ENCODE results near the gene C22orf39. TPM values are rescaled to one million over a fixed set of nuclear protein-coding genes. Genes with fewer than 3 reads are reported as not detected.
A peak's percentile ranks its signal among the peaks of the same experiment; 100 is the strongest.

The C22orf39 gene
- total RNA-seq, 1 experiment from 2014 or later: 15.1 TPM

- no peak for DNase-seq (ENCODE audit: low spot score)
These were observed 16.5 kb downstream of the C22orf39 start for GRCh38 chr22:19430890-19431541.

DNA sequence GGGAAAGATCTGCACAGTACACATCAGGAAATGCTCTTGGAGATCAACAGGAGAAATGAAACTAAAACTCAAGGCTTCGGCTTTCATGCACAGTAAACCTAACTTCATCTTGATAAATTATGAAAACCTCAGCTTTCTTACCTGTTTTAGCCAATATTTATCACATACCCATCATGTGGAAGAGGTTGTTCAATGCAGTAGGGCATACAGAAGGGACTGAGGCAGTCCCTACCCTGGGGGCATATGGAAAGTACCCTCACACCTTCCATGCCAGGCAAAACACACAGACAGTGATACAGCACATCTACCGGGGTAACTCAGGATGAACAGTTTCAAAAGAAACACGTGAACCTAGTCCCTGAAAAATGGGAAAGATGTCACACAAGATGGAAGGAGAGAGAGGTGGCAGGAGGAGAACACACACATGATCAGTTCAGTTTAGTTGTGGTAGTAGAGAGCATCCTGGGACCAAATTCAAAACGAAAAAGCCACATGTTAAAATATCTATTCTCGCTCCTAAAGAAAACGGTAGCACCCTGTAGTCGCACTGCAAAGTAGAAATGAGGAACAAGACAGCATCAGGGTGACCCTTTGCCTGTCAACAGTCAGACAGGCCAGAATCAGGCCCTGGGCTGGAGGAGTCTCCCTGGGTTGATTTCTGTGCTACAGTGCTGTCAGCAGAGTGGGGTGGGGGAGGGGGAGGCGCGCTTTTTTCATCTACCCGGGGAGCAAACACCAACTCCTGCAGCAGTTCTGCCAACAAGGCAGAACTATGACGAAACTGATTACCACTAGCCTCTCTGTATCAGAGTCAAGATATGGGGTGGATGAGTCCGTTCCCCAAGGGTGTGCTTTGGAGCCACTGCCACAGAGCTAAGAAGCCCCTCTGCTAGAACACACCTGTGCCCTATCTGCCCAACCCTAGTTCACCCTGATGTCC, 17.3 kb downstream of the C22orf39 start:
- peak; percentile 11 for DNase-seq (ENCODE audit: low spot score)

DNA sequence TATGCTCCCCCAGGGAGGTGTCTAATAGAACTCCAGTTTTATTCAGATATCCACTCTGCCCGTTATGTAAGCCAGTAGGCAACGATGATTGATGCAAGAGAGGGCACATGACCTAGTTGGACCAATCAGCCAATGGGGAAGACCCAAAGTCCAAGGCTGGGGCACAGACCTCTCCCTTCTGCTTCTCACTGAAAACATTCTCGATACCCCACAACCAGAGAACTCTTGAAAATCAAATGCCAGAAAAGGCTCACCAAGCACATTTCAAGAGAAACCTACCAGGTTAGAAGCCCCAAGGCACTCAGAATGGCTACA, 23.4 kb downstream of the C22orf39 start:
- no peak for DNase-seq (ENCODE audit: low spot score)

DNA sequence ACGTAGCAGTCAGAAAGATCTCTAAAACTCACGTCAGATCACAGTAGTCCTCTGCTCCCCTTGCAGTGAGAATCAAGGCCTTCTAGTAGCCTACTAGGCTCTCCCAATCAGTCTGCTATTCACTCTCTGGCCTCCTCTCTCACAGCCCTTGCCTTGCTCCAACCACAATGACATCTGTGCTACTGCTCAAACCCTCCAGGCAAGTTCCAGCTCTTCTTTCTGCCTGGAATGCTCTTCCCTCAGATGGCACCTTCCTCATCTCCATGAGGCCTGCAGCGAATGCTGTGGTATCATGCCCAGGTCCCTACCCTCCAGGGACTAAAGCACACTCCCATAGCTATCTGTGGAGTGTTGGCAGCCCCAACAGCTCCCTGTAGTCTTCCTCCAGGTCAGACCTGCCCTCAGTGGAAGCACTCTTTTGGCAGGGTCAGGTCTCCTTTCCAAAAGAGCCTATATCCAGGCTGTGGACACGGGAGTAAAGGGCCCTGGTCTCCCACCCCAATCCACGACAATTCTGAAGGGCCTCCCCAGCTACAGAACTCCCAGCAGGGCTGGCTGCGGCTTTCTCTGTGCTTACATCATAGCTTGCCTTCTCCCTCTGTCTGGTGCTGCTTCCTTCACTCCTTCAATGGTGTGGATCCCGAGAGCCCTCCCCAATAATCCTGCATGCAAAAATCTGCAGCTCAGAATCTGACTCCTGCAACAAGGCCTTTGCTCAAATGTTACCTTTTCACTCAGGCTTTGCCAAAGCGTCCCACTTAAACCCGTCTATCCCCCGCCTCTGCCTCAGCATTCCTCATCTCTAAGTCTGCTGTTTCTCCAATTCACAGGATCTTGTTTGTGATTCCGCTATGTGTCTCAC, 24.8 kb downstream of the C22orf39 start:
- DNase-seq (ENCODE audit: low spot score): no peak

DNA sequence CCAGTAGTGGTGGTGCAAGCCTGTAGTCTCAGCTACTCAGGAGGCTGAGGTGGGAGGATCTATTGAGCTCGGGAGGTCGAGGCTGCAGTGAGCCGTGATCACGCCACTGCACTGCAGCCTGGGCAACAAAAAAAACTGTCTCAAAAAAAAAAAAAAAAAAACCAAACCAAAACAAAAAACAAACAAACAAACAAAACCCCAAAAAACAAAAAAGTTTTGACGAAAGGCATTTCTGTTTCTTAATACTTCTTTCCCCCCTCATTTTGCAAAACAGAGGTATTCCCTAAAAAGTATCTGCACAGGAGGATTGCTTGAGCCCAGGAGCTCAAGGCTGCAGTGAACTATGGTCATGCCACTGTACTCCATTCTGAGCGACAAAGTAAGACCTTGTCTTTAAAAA, 27.2 kb downstream of the C22orf39 start:
- no peak for DNase-seq (ENCODE audit: low spot score)

GRCh38 chr22:19419464-19420178, 27.9 kb downstream of the C22orf39 start:
- no peak for DNase-seq (ENCODE audit: low spot score)

DNA sequence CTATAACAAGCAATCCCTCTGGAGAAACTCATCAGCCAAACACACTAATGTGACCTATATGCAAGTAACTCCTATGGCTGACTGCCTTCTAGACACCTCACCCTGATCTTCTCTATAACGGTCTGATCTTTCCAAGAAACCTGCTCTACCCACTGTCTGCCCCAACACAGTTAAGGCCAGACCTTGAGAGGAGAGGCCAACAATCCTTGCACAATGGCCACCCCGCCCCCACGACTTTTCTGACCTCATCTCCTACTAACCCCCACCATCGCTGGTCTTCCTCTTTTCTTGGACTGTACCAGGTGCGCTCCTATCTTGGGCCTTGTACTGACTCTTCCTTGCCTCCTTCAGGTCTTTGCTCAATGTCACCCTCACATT, 28.4 kb downstream of the C22orf39 start:
- no peak for DNase-seq (ENCODE audit: low spot score)

DNA sequence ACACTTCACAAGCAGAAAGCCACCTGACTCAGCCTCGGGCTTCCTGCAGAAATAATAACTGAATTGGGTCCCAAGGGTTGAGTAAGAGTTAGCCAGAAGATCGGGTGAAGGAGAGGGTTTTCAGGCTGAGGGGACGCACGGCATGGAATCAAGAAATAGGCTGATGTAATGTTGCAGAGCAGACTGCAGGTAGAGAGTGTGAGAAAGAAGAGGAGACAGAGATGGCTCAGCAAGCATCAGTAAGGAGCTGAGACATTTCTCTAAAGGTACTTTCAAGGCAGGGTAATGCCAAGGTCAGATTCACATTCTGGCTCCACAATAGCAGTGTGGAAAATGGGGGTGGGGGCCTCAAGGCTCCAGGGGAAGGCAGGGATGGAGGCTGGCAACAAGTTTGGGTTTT, 34.6 kb downstream of the C22orf39 start:
- no peak for DNase-seq (ENCODE audit: low spot score)

GRCh38 chr22:19412478-19412877, 35.0 kb downstream of the C22orf39 start:
- DNase-seq (ENCODE audit: low spot score): no peak

- no peak for DNase-seq (ENCODE audit: low spot score)
These were observed 35.8 kb downstream of the C22orf39 start for GRCh38 chr22:19411690-19412045.

- no peak for DNase-seq (ENCODE audit: low spot score)
These were observed 36.4 kb downstream of the C22orf39 start for GRCh38 chr22:19410941-19411689.

DNA sequence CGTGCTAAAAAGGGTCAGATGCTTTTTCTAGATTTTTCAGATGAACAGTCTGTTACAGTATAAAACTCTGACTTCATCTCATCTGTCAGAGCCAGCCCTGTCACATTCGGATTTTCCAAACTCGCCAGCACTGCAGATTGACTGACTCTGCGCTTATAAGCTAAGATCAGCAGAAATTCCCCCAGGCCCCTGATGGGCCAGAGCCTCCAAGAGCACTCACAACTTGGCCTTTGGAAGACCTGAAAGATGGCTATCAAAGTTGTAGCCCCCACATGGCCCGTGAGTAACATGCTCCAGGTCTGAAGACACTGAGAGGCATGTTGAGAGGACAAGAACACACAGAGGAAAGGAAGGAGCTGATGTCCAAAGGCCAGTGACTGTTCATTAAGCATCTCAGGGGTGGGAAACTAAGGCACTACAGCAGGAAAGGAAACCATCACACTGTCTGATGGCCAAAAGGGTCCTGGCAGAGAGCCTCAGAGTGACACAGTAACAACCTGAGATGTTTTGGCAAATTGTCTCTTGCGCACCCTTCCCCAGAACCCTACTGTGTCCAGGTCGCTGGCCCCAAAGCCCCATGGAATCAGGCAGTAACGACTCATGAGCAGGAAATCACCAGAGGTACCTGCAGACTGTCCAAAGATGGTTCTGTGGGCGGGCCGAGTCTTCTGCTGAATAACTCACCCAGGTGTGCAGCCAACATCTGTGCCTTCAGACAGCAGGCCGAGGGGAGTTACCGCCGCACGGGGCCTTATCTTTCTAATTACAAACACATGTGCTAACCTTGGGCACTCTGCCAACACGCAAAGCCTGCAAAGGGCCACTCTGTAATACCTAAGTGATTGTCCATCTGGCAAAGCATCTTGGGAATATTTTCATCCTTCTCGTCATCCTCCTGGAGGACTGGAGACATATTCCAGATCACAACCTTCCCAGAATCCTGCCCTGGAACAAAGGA, 39.6 kb downstream of the C22orf39 start:
- DNase-seq (ENCODE audit: low spot score): no peak

DNA sequence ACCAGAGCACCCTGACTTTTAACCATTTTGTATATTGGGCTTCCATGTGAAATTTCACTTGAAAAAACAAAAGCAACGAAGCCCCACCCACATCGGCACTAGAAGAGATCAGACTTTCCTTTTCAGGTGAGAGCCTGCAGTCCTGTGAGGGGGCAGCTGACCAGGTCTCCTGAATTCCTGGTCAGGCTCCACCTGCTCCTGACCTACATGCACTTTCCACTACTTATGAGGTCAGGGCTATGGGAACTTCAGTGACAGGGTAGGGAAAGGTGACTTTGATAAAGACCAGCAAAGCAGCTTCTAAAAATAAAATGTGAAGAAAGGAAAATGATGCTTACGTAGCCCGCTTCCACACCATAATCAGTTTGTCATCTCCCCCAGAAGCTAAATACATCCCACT, 40.7 kb downstream of the C22orf39 start:
- DNase-seq (ENCODE audit: low spot score): no peak

DNA sequence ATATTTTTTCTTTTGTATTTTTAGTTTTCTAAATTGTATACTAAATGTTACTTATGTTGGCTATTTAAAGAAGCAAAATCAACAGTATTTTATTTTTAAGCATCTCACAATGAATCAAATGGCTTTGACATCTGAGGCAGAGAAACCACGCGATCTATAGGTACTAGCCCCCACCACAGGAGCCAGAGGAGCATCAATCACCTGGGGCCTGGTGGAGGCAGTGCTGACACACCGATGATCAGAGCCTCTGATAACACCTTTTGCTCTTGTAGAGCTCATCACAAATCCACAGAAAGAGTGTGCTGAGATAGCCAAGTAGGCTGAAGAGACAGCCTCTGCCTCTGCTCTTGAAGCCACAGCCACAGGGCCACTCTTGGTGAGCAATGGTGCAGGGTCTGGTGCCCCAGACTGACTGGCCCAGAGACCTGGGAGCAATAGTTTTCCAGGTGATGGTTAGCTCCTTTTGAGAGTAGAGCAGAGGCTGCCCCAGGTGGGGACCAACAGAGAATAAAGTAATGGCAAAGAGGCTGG, 41.2 kb downstream of the C22orf39 start:
- no peak for DNase-seq (ENCODE audit: low spot score)

GRCh38 chr22:19405652-19406051, 41.9 kb downstream of the C22orf39 start:
- no peak for DNase-seq (ENCODE audit: low spot score)

GRCh38 chr22:19405133-19405532, 42.4 kb downstream of the C22orf39 start:
- DNase-seq (ENCODE audit: low spot score): no peak

GRCh38 chr22:19404676-19405075, 42.8 kb downstream of the C22orf39 start:
- DNase-seq (ENCODE audit: low spot score): no peak

DNA sequence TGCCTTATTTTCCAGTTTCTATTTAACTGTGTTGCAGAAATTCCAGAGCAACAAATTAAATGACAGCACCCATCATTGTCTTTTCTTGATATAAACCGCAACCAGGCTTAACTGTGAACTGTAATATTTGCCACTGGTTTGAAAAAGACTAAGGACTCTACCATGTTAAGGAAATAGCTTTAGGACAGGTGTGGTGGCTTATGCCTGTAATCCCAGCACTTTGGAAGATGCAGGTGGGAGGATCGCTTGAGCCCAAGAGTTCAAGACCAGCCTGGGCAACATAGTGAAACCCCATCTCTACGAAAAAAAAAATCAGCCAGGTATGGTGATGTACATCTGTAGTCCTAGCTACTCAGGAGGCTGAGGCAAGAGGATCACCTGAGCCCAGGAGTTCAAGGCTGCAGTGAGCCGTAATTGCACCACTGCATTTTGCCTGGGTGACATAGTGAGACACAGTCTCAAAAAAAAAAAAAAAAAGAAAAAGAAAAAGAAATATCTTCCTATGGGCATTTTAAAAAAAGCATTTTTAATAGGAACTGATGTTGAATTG, 44.8 kb downstream of the C22orf39 start:
- no peak for DNase-seq (ENCODE audit: low spot score)

DNA sequence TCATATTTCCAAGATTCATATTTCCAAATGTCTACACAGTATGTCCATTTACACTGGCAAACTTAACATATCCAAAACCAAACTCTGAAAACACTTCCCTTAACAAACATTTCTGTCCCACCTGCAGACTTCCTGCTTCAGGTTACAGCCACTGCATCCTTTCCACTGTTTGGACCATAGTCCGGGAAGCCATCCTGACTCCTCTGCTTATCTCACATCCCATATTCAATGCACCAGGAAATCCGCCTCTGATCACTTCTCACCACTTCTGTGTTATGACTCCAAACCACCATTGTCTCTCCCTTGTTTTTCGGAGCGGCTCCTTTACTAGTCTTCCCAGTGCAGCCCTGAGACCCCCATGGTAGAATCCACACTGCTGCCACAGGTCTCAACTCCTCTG, 46.0 kb downstream of the C22orf39 start:
- DNase-seq (ENCODE audit: low spot score): no peak
